ENCODE data around the gene MAGI2.

- no peak for TF ChIP-seq CTCF (IDR thresholded peaks at IDR 0.05 in 4 of 5, conservative IDR thresholded peaks at IDR 0.05 in 1 of 5)
- no peak for TF ChIP-seq POLR2A (IDR thresholded peaks at IDR 0.05)
Measured at GRCh38 chr7:78095549-78095948, 1357.9 kb downstream of the MAGI2 start.
